GM20000 (cell line): Measurements from ENCODE around the gene PXDC1.

ENCODE experiments used
- DNase-seq: peaks from one replicate; pipeline ENCODE4 v3.0.0; 2012; ENCODE audit warnings: low spot score
- CTCF ChIP-seq: IDR thresholded peaks from 2 replicates; pipeline ENCODE4 v1.5.1; 2012; ENCODE audit warnings: mild to moderate bottlenecking, control low read depth; ENCODE audit errors: extremely low read depth, missing control alignments

The PXDC1 gene

DNA sequence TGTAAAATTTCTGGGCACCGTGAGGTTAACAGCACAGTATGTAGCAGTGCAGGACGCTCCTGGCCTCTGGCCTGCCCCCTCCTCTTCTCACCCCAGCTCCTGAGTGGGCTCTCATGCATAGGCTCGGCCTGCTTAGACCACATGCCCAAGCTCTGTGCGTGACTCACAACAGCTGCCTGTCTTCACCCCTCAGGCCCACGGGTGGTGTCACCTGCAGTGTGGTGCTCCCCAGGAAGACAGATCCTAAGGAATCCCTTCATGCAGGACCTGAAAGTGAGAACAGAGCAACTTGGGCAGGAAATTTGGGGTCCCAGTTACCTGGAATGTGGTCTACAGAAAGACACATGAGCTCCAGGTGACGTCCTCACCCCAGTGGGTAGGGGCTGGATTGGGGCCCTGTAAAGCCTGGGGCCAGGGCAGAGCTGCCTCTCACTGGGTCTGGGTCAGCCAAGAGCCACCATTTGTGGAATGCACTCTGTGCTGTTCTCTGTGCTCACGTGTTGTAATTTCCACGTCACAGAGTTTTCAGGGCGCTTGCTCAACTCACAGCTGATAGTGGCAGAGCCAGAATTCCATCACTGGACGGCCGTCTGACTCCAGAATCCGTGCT, 37.0 kb upstream of the PXDC1 start:
- DNase-seq, result no peak
- TF ChIP-seq CTCF, result no peak

GRCh38 chr6:3786141-3786540, 34.6 kb upstream of the PXDC1 start:
- TF ChIP-seq CTCF, result no peak
- DNase-seq, result no peak

DNA sequence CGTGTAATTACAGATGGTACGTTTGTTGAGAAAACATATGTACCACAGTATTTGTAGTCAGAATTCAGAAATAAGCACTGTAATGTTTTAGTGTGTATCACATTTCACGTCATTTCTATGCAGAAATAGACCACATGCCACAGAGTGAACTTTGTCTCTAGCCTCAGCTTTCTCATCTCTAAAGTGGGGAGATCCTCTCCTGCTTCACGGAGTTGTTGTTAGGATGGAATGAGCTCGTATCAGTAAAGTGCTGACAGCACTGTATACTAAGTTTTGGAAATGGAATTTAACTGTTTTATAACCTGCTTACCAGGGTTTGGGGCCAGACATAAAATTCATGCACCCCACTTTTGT, 34.2 kb upstream of the PXDC1 start:
- TF ChIP-seq CTCF, result no peak
- DNase-seq, result no peak

DNA sequence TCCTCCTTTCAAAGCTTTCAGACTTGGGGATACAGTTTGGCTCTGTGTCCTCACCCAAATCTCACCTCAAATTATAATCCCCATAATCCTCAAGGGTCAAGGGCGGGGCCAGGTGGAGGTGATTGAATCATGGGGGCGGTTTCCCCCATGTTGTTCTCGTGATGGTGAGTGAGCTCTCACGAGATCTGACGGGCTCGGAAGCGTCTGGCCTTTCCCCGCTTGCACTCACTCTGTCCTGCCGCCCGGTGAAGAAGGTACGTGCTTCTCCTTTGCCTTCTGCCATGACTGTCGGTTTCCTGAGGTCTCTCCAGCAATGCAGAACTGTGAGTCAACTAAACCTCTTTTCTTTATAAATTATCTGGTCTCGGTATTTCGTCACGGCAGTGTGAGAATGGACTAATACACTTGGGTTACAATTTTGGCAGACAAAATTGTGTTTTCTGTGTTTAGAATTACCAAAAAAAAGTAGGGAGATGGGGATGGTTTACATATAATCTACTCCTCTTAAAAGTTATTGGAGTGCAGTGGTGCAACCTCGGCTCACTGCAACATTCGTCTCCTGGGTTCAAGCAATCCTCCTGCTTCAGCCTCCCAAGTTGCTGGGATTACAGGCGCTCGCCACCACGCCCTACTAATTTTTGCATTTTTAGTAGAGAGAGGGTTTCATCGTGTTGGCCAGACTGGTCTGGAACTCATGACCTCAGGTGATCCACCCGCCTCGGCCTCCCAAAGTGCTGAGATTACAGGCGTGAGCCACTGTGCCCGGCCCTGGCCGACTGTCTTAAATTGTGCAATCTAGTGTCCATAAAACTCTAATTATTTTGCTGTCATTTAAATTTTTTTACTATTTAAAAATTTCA, 33.6 kb upstream of the PXDC1 start:
- TF ChIP-seq CTCF, result no peak
- DNase-seq, result no peak

GRCh38 chr6:3784423-3784822, 32.9 kb upstream of the PXDC1 start:
- no peak for DNase-seq
- TF ChIP-seq CTCF, result no peak

DNA sequence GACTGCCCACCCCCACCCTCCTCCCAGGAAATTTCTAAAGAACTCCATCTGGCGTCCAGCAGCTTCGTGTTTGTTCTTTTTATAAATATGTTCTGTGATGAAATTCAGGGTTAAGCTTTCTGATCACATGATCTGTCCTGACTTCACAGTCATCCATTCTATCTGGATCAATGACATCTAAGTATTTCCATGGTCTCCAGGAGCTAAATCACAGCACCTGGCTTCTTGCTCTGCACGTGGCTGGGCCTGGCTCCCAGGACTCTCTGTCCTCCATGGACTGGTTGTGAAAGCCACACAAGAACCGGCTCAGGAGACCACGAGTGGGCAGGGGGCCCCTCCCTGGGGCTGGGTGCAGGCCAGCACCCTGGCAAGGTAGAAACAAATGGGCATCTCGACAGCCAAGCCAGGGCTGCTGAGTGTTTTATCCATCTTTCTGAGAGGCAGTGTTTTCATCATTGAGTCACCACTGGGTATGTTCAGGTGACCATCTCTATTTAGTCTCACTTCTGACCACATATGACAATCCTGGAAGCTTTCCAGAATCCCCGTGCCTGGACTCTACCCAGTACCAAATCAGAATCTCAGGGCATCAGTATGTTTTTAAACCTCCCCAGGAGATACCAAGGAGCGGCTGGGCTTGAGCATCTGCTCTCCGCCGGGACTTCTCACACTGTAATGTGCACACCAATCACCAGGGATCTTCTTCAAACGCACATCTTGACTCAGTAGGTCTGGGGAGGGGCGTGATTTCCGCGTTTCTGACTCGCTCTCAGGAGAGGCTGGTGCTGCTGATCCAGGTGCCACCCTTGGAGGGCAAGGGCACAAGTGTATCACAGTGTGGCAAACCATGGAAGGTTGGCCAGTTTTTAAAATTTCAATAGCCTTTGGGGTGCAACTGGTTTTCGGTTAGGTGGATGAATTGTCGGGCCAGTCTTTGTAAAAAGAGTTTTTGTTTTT, 31.6 kb upstream of the PXDC1 start:
- no peak for DNase-seq
- TF ChIP-seq CTCF, result no peak
